GM04503 (cell line): Measurements from ENCODE around the gene SIAH2.

Experiments used
- DNase-seq: peaks from one replicate; pipeline ENCODE4 v3.0.0-alpha.2; 2012; ENCODE audit warnings: low read depth

SIAH2 gene

GRCh38 chr3:150747886-150748683 is 14.9 kb downstream of the SIAH2 start:
- no peak for DNase-seq

GRCh38 chr3:150746791-150747590 is 16.0 kb downstream of the SIAH2 start:
- DNase-seq: no peak

- DNase-seq: no peak
Measured at GRCh38 chr3:150745832-150746231, 17.1 kb downstream of the SIAH2 start.

GRCh38 chr3:150744919-150745211 is 18.1 kb downstream of the SIAH2 start:
- DNase-seq: no peak

GRCh38 chr3:150744041-150744918 is 18.7 kb downstream of the SIAH2 start:
- DNase-seq: no peak

GRCh38 chr3:150743508-150743907 is 19.5 kb downstream of the SIAH2 start:
- no peak for DNase-seq

- DNase-seq: no peak
Measured at GRCh38 chr3:150742679-150743078, 20.3 kb downstream of the SIAH2 start.

GRCh38 chr3:150742141-150742523 is 20.8 kb downstream of the SIAH2 start:
- DNase-seq: no peak

- no peak for DNase-seq
Measured at GRCh38 chr3:150741497-150742140, 21.4 kb downstream of the SIAH2 start.

GRCh38 chr3:150740733-150741496 is 22.1 kb downstream of the SIAH2 start:
- no peak for DNase-seq

- no peak for DNase-seq
Measured at GRCh38 chr3:150739877-150740645, 22.9 kb downstream of the SIAH2 start.

- DNase-seq: no peak
Measured at GRCh38 chr3:150739200-150739863, 23.6 kb downstream of the SIAH2 start.

- no peak for DNase-seq
Measured at GRCh38 chr3:150738688-150739087, 24.3 kb downstream of the SIAH2 start.

GRCh38 chr3:150737874-150738679 is 24.9 kb downstream of the SIAH2 start:
- no peak for DNase-seq

GRCh38 chr3:150736903-150737832 is 25.8 kb downstream of the SIAH2 start:
- DNase-seq: no peak

- no peak for DNase-seq
Measured at GRCh38 chr3:150736316-150736719, 26.7 kb downstream of the SIAH2 start.

GRCh38 chr3:150734795-150735119 is 28.2 kb downstream of the SIAH2 start:
- no peak for DNase-seq
